SJCRH30 (cell line): ENCODE measurements around the gene CA12. TPM values are rescaled to one million over a fixed set of nuclear protein-coding genes. Genes with fewer than 3 reads are reported as not detected.
"Not testable (repeated sequence)": the region's sequence is repeated elsewhere in the genome, so short reads cannot be mapped to it uniquely, and the experiment has no call there.

Source experiments
- DNase-seq, 2 experiments: peaks; one replicate each; pipeline ENCODE4 v3.0.0-alpha.2; 2015 to 2020
- H3K27ac ChIP-seq: fragments of 250-450 bp; sonication (Bioruptor Pico); 2 replicates; pipeline ENCODE4 v1.5.1; 2020; ENCODE audit warnings: mild to moderate bottlenecking, moderate library complexity
- H3K27me3 ChIP-seq: fragments of 250-450 bp; sonication (Bioruptor Pico); 2 replicates; pipeline ENCODE4 v1.5.1; 2020; ENCODE audit warnings: mild to moderate bottlenecking, moderate library complexity
- H3K36me3 ChIP-seq: fragments of 250-450 bp; sonication (Bioruptor Pico); 2 replicates; pipeline ENCODE4 v1.5.1; 2020; ENCODE audit warnings: mild to moderate bottlenecking, moderate library complexity
- H3K4me1 ChIP-seq: fragments of 250-450 bp; sonication (Bioruptor Pico); 2 replicates; pipeline ENCODE4 v1.5.1; 2020; ENCODE audit warnings: mild to moderate bottlenecking, moderate library complexity
- H3K4me3 ChIP-seq: fragments of 250-450 bp; sonication (Bioruptor Pico); 2 replicates; pipeline ENCODE4 v1.5.1; 2020; ENCODE audit warnings: mild to moderate bottlenecking, moderate library complexity
- H3K9me3 ChIP-seq: fragments of 250-450 bp; sonication (Bioruptor Pico); replicated peaks from 2 replicates; pipeline ENCODE4 v1.5.1; 2020; ENCODE audit warnings: mild to moderate bottlenecking, moderate library complexity
- total RNA-seq: library from RNA; depleted of rRNA; stranded (reverse); fragments of >200 nt; shearing (Covaris generic); gene quantifications from 2 replicates; pipeline ENCODE4 v1.2.3, GENCODE V29; 2014; rRNA removed

The CA12 gene
- total RNA-seq, result 0.57 and 0.94 TPM in 2 replicates

GRCh38 chr15:63381301-63382204 lies at the start of gene CA12:
CA12 (minus strand) TSS chr15:63381846; CDS start chr15:63381720, 126 bp downstream.
- no peaks in the 10 kb centered on the region for H3K36me3 ChIP-seq
- peak within 1 kb of the TSS; percentile 52 for H3K4me3 ChIP-seq
- peak; percentile 10 to 24 for DNase-seq
- no peaks in the 10 kb centered on the region for H3K4me1 ChIP-seq
- no peak within 1 kb of the TSS for H3K27ac ChIP-seq
- H3K27me3 ChIP-seq, result peaks cover 12% of the 10 kb centered on the region; the same call in 1 of the 2 replicates
- H3K9me3 ChIP-seq, result 0 out of 2 replicates have a peak, but pooled peaks cover 3% of the 10 kb centered on the region

GRCh38 chr15:63430766-63431451 lies 49.3 kb upstream of the CA12 start:
- no peak overlapping the region for H3K27ac ChIP-seq
- no peaks in the 10 kb centered on the region for H3K36me3 ChIP-seq
- no peak overlapping the region for H3K4me3 ChIP-seq
- peak; percentile 23 to 51 for DNase-seq
- H3K4me1 ChIP-seq, result peaks cover 11% of the 10 kb centered on the region
- H3K27me3 ChIP-seq, result no peaks in the 10 kb centered on the region
- no peaks in the 10 kb centered on the region for H3K9me3 ChIP-seq

- H3K4me1 ChIP-seq, result peaks cover 11% of the 10 kb centered on the region
- H3K36me3 ChIP-seq, result no peaks in the 10 kb centered on the region
- no peak for DNase-seq
- H3K27ac ChIP-seq, result no peak overlapping the region
- no peak overlapping the region for H3K4me3 ChIP-seq
- H3K9me3 ChIP-seq, result 0 out of 2 replicates have a peak, but pooled peaks cover 3% of the 10 kb centered on the region
- no peaks in the 10 kb centered on the region for H3K27me3 ChIP-seq
These were observed 44.9 kb upstream of the CA12 start for GRCh38 chr15:63426552-63426951.

GRCh38 chr15:63425426-63425985 lies 43.9 kb upstream of the CA12 start:
- H3K36me3 ChIP-seq, result no peaks in the 10 kb centered on the region
- H3K27ac ChIP-seq, result no peak overlapping the region
- H3K4me3 ChIP-seq, result no peak overlapping the region
- 0 out of 2 replicates have a peak, but pooled peaks cover 3% of the 10 kb centered on the region for H3K9me3 ChIP-seq
- no peaks in the 10 kb centered on the region for H3K27me3 ChIP-seq
- no peak for DNase-seq
- peaks cover under 1% of the 10 kb centered on the region for H3K4me1 ChIP-seq

GRCh38 chr15:63422891-63423590 lies 41.4 kb upstream of the CA12 start:
- H3K9me3 ChIP-seq, result 0 out of 2 replicates have a peak, but pooled peaks cover 3% of the 10 kb centered on the region
- no peak overlapping the region for H3K4me3 ChIP-seq
- DNase-seq, result no peak
- no peaks in the 10 kb centered on the region for H3K27me3 ChIP-seq
- no peaks in the 10 kb centered on the region for H3K36me3 ChIP-seq
- no peak overlapping the region for H3K27ac ChIP-seq
- H3K4me1 ChIP-seq, result no peaks in the 10 kb centered on the region; the same call in 1 of the 2 replicates

- Histone ChIP-seq H3K9me3 (0 out of 2 replicates have a peak, but pooled peaks cover 3% of the 10 kb centered on the region), H3K4me3 (no peak overlapping the region), H3K27me3 (no peaks in the 10 kb centered on the region), H3K36me3 (no peaks in the 10 kb centered on the region), H3K27ac (no peak overlapping the region), H3K4me1 (no peaks in the 10 kb centered on the region; the same call in 1 of the 2 replicates)
- DNase-seq, result no peak
These were observed 39.8 kb upstream of the CA12 start for GRCh38 chr15:63421433-63421832.

GRCh38 chr15:63420333-63420747 lies 38.7 kb upstream of the CA12 start:
- H3K4me1 ChIP-seq, result no peaks in the 10 kb centered on the region; the same call in 1 of the 2 replicates
- no peak for DNase-seq

GRCh38 chr15:63418811-63419210 lies 37.2 kb upstream of the CA12 start:
- H3K27me3 ChIP-seq, result no peaks in the 10 kb centered on the region
- H3K36me3 ChIP-seq, result no peaks in the 10 kb centered on the region
- H3K4me1 ChIP-seq, result no peaks in the 10 kb centered on the region; the same call in 1 of the 2 replicates
- no peak for DNase-seq
- no peak overlapping the region for H3K4me3 ChIP-seq
- H3K9me3 ChIP-seq, result no peaks in the 10 kb centered on the region
- H3K27ac ChIP-seq, result no peak overlapping the region

More at GRCh38 chr15:63420333-63420747, 38.7 kb upstream of the CA12 start:
- H3K36me3 ChIP-seq, result no peaks in the 10 kb centered on the region
- H3K9me3 ChIP-seq, result no peaks in the 10 kb centered on the region
- no peak overlapping the region for H3K4me3 ChIP-seq
- no peaks in the 10 kb centered on the region for H3K27me3 ChIP-seq
- H3K27ac ChIP-seq, result no peak overlapping the region

GRCh38 chr15:63417721-63418120 lies 36.1 kb upstream of the CA12 start:
- no peaks in the 10 kb centered on the region; the same call in 1 of the 2 replicates for H3K4me1 ChIP-seq
- no peaks in the 10 kb centered on the region for H3K27me3 ChIP-seq
- DNase-seq, result no peak
- no peak overlapping the region for H3K4me3 ChIP-seq
- no peaks in the 10 kb centered on the region for H3K36me3 ChIP-seq
- no peak overlapping the region for H3K27ac ChIP-seq
- no peaks in the 10 kb centered on the region for H3K9me3 ChIP-seq

GRCh38 chr15:63417274-63417673 lies 35.6 kb upstream of the CA12 start:
- not testable (repeated sequence) for H3K4me1 ChIP-seq, H3K27ac ChIP-seq, H3K27me3 ChIP-seq, DNase-seq, H3K9me3 ChIP-seq, H3K4me3 ChIP-seq, H3K36me3 ChIP-seq

- H3K4me3 ChIP-seq, result no peak overlapping the region
- DNase-seq, result no peak
- no peaks in the 10 kb centered on the region for H3K27me3 ChIP-seq
- H3K4me1 ChIP-seq, result no peaks in the 10 kb centered on the region
- H3K36me3 ChIP-seq, result no peaks in the 10 kb centered on the region
- H3K9me3 ChIP-seq, result no peaks in the 10 kb centered on the region
- no peak overlapping the region for H3K27ac ChIP-seq
These were observed 33.0 kb upstream of the CA12 start for GRCh38 chr15:63414474-63415120.

GRCh38 chr15:63412551-63412950 lies 30.9 kb upstream of the CA12 start:
- Histone ChIP-seq H3K4me3 (no peak overlapping the region), H3K27me3 (no peaks in the 10 kb centered on the region), H3K27ac (no peak overlapping the region), H3K9me3 (no peaks in the 10 kb centered on the region), H3K4me1 (peaks cover 5% of the 10 kb centered on the region; the same call in 1 of the 2 replicates), H3K36me3 (no peaks in the 10 kb centered on the region)
- no peak for DNase-seq

GRCh38 chr15:63411866-63412265 lies 30.2 kb upstream of the CA12 start:
- Histone ChIP-seq H3K36me3 (no peaks in the 10 kb centered on the region), H3K4me1 (peaks cover 11% of the 10 kb centered on the region), H3K27me3 (no peaks in the 10 kb centered on the region), H3K27ac (no peak overlapping the region), H3K4me3 (no peak overlapping the region), H3K9me3 (no peaks in the 10 kb centered on the region)
- no peak for DNase-seq

- no peak overlapping the region for H3K27ac ChIP-seq
- DNase-seq, result no peak
These were observed 27.5 kb upstream of the CA12 start for GRCh38 chr15:63409179-63409578.

More at GRCh38 chr15:63409179-63409578, 27.5 kb upstream of the CA12 start:
- Histone ChIP-seq H3K4me3 (no peak overlapping the region), H3K36me3 (no peaks in the 10 kb centered on the region), H3K9me3 (no peaks in the 10 kb centered on the region), H3K27me3 (peaks cover 4% of the 10 kb centered on the region; the same call in 1 of the 2 replicates), H3K4me1 (peaks cover 11% of the 10 kb centered on the region)
